Psoas muscle (tissue), 8 donors: ENCODE results near the gene SMTNL2. TPM values are rescaled to one million over a fixed set of nuclear protein-coding genes. Genes with fewer than 3 reads are reported as not detected.
"Not testable (repeated sequence)": the region's sequence is repeated elsewhere in the genome, so short reads cannot be mapped to it uniquely, and the experiment has no call there.

Source experiments
- ATAC-seq, 4 donors: fragments of 200-7000 bp; cut with Tn5 transposase; one replicate each; pipeline ENCODE4 v1.9.1; 2020; ENCODE audit warnings: moderate library complexity in 3 of 4, mild to moderate bottlenecking in 2 of 4
- DNase-seq, 2 donors: peaks; one replicate each; pipeline ENCODE4 v3.0.0-alpha.2; 2020
- H3K27ac ChIP-seq: fragments of 200-600 bp; one replicate; pipeline ENCODE4 v1.8.0; 2022
- H3K27me3 ChIP-seq, 3 donors: fragments of 200-600 bp in 1 of 3; one replicate each; pipeline versions ENCODE4 v1.6.1 to v1.8.0; 2013 to 2022; ENCODE audit warnings: low read length in 2 of 3, mild to moderate bottlenecking in 2 of 3, moderate library complexity in 1 of 3; ENCODE audit not compliant: insufficient read depth in 3 of 3
- H3K36me3 ChIP-seq, 2 donors: fragments of 200-600 bp in 1 of 2; one replicate each; pipeline versions ENCODE4 v1.6.1 to v1.8.0; 2013 to 2022; ENCODE audit warnings: low read depth in 1 of 2, mild to moderate bottlenecking in 1 of 2, moderate library complexity in 1 of 2; ENCODE audit not compliant: insufficient read depth in 1 of 2
- H3K4me1 ChIP-seq: fragments of 200-600 bp; one replicate; pipeline ENCODE4 v1.8.0; 2022
- H3K4me3 ChIP-seq: fragments of 200-600 bp; one replicate; pipeline ENCODE4 v1.8.0; 2022; ENCODE audit warnings: mild to moderate bottlenecking
- H3K9me3 ChIP-seq: fragments of 200-600 bp; one replicate; pipeline ENCODE4 v1.8.0; 2022
- CTCF ChIP-seq: fragments of 200-600 bp; IDR thresholded peaks from one replicate; pipeline ENCODE4 v1.8.0; 2022; ENCODE audit warnings: antibody characterized with exemption
- WGBS, 3 donors: extraction: QIAGEN DNeasy Blood & Tissue Kit; methylation state at CpG; one replicate each; pipeline versions ENCODE4 v1.1.6 to v1.1.7; 2013; 5-methylcytosine and 5-hydroxymethylcytosine counted together
- intact Hi-C, 2 donors: fragments of 100-400 bp; cut with DNase I; formaldehyde crosslinking; loops; one replicate each; pipeline versions ENCODE4 v1.11.0 to v1.14.2; 2022
- polyA plus RNA-seq, 3 donors: library from polyadenylated mRNA; stranded (reverse); fragments of 200-250 nt; gene quantifications; one replicate each; pipeline ENCODE4 v1.2.3, GENCODE V29; 2013
- total RNA-seq, 4 donors: library from RNA; stranded (reverse); fragmentation: NEBNext Ultra II Directional in 2 of 4; extraction: Animal tissue kit (Norgen Biotek cat#: 25700) in 2 of 4; gene quantifications; one replicate each; pipeline versions ENCODE4 v1.2.1 to v1.2.4, GENCODE V29; 2021 to 2023
- donor health status: healthy with polysubstance abuse.
- donor health status: DM: no; HTN: no; CAD: no; lungs with moderate emphysema.
- donor health status: Bipolar disorder and iron deficiency.
- donor health status: healthy.
- donor health status: DM: yes; HTN: yes; CAD: no.
- donor health status: DM: no; HTN: no; CAD: no.
- donor health status: DM: no; HTN: no; CAD: no.
- donor health status: DM: yes; HTN: yes; CAD: no.

Gene SMTNL2
- total and polyA plus RNA-seq, 7 donors = 20.7 to 524 (median 318) TPM

GRCh38 chr17:4587803-4588202 is 3.5 kb downstream of the SMTNL2 start:
- peaks cover 0 to 17% of the 10 kb centered on the region in 2 donors for H3K36me3 ChIP-seq
- no peaks in the 10 kb centered on the region for H3K27me3 ChIP-seq
- H3K9me3 ChIP-seq = no peaks in the 10 kb centered on the region
- H3K4me3 ChIP-seq = peak overlapping the region; percentile 81
- peaks cover 45% of the 10 kb centered on the region for H3K4me1 ChIP-seq
- 32 to 64% (median 38%) methylated on average over 9 of the region's 9 CpGs for WGBS, 3 donors
- TF ChIP-seq CTCF = no peak
- H3K27ac ChIP-seq = peak overlapping the region; percentile 99
- intact Hi-C loops = loop anchor here in 1 of 2 donors (2.0 kb wide), 1 partner anchor 13 kb away; no protein-coding TSS in a partner anchor
- DNase-seq = peak in 1 of 2 donors; percentile 69
- peak in 1 of 4 donors; percentile 10 for ATAC-seq

GRCh38 chr17:4588391-4588790 is 4.1 kb downstream of the SMTNL2 start:
- H3K27ac ChIP-seq = peak overlapping the region; percentile 99
- DNase-seq = peak in 1 of 2 donors; percentile 78
- no peak for TF ChIP-seq CTCF
- H3K36me3 ChIP-seq = peaks cover 0 to 23% of the 10 kb centered on the region in 2 donors
- intact Hi-C loops = no loop called here
- H3K27me3 ChIP-seq = no peaks in the 10 kb centered on the region
- peaks cover 45% of the 10 kb centered on the region for H3K4me1 ChIP-seq
- H3K4me3 ChIP-seq = peak overlapping the region; percentile 81
- ATAC-seq = no peak
- 49 to 70% (median 63%) methylated on average over 11 of the region's 11 CpGs for WGBS, 3 donors
- no peaks in the 10 kb centered on the region for H3K9me3 ChIP-seq

GRCh38 chr17:4588898-4589625 is 4.7 kb downstream of the SMTNL2 start:
- peaks cover 0 to 30% of the 10 kb centered on the region in 2 donors for H3K36me3 ChIP-seq
- ATAC-seq (no peak), DNase-seq (peak in 1 of 2 donors; percentile 46)
- peak overlapping the region; percentile 99 for H3K27ac ChIP-seq
- no peaks in the 10 kb centered on the region for H3K27me3 ChIP-seq
- intact Hi-C loops = no loop called here
- H3K9me3 ChIP-seq = no peaks in the 10 kb centered on the region
- 73 to 83% (median 74%) methylated on average over 20 to 22 of the region's 22 CpGs for WGBS, 3 donors
- peaks cover 44% of the 10 kb centered on the region for H3K4me1 ChIP-seq
- H3K4me3 ChIP-seq = peak overlapping the region; percentile 81
- TF ChIP-seq CTCF = no peak

GRCh38 chr17:4590042-4590441 is 5.7 kb downstream of the SMTNL2 start:
- intact Hi-C loops = not testable (repeated sequence)
- peaks cover 52% of the 10 kb centered on the region for H3K4me1 ChIP-seq

GRCh38 chr17:4590981-4591453 is 6.7 kb downstream of the SMTNL2 start:
- WGBS, 3 donors = 38 to 60% (median 43%) methylated on average over 10 of the region's 10 CpGs
- intact Hi-C loops = no loop called here
- Histone ChIP-seq H3K27ac (peak overlapping the region; percentile 99), H3K4me1 (peaks cover 59% of the 10 kb centered on the region), H3K4me3 (peak overlapping the region; percentile 37), H3K36me3 (peaks cover 0 to 46% of the 10 kb centered on the region in 2 donors), H3K9me3 (no peaks in the 10 kb centered on the region), H3K27me3 (no peaks in the 10 kb centered on the region)
- no peak for DNase-seq
- no peak for TF ChIP-seq CTCF
- peak in 2 of 4 donors; percentile 0 to 14 for ATAC-seq

More at GRCh38 chr17:4590042-4590441, 5.7 kb downstream of the SMTNL2 start:
- H3K9me3 ChIP-seq, ATAC-seq, DNase-seq, H3K27me3 ChIP-seq: not testable (repeated sequence)
- Histone ChIP-seq H3K36me3 (peaks cover 0 to 39% of the 10 kb centered on the region in 2 donors), H3K4me3 (peak overlapping the region; percentile 37), H3K27ac (peak overlapping the region; percentile 99)
- WGBS, 3 donors = 36 to 59% (median 52%) methylated on average over 6 to 11 of the region's 11 CpGs
